ENCODE results near the gene ADGRG4.
"Not testable (repeated sequence)": the region's sequence is repeated elsewhere in the genome, so short reads cannot be mapped to it uniquely, and the experiment has no call there.

The ADGRG4 gene, protein sequence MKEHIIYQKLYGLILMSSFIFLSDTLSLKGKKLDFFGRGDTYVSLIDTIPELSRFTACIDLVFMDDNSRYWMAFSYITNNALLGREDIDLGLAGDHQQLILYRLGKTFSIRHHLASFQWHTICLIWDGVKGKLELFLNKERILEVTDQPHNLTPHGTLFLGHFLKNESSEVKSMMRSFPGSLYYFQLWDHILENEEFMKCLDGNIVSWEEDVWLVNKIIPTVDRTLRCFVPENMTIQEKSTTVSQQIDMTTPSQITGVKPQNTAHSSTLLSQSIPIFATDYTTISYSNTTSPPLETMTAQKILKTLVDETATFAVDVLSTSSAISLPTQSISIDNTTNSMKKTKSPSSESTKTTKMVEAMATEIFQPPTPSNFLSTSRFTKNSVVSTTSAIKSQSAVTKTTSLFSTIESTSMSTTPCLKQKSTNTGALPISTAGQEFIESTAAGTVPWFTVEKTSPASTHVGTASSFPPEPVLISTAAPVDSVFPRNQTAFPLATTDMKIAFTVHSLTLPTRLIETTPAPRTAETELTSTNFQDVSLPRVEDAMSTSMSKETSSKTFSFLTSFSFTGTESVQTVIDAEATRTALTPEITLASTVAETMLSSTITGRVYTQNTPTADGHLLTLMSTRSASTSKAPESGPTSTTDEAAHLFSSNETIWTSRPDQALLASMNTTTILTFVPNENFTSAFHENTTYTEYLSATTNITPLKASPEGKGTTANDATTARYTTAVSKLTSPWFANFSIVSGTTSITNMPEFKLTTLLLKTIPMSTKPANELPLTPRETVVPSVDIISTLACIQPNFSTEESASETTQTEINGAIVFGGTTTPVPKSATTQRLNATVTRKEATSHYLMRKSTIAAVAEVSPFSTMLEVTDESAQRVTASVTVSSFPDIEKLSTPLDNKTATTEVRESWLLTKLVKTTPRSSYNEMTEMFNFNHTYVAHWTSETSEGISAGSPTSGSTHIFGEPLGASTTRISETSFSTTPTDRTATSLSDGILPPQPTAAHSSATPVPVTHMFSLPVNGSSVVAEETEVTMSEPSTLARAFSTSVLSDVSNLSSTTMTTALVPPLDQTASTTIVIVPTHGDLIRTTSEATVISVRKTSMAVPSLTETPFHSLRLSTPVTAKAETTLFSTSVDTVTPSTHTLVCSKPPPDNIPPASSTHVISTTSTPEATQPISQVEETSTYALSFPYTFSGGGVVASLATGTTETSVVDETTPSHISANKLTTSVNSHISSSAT (N-terminal part only)

DNA sequence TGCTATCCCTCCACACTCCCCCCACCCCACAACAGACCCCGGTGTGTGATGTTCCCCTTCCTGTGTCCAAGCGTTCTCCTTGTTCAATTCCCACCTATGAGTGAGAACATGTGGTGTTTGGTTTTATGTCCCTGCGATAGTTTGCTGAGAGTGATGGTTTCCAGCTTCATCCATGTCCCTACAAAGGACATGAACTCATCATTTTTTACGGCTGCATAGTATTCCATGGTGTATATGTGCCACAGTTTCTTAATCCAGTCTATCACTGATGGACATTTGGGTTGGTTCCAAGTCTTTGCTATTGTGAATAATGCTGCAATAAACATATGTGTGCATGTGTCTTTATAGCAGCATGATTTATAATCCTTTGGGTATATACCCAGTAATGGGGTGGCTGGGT, at the start of gene ADGRG4:
TSS of gene ADGRG4 (plus strand) at position 243 of the 400 bp plus-strand sequence. CDS start 7,815 bp downstream, outside the sequence.
- H3K4me3 ChIP-seq (ENCODE audit: low read depth, low read length) = not testable (repeated sequence)

GRCh38 chrX:136251041-136251991, 49.4 kb upstream of the ADGRG4 start, which contains the start of gene MAP7D3:
TSS of gene MAP7D3 (minus strand) at chrX:136251400. CDS start at chrX:136251358, 42 bp downstream.
- peak within 1 kb of the TSS; percentile 61 for H3K4me3 ChIP-seq (ENCODE audit: low read depth, low read length)
- TF ChIP-seq CTCF (IDR thresholded peaks at IDR 0.05) = no peak
- H3K9ac ChIP-seq = no peak within 1 kb of the TSS
- H3K4me2 ChIP-seq (ENCODE audit: low read length) = peak within 1 kb of the TSS; percentile 59
- H3K79me2 ChIP-seq = no peaks in the 10 kb centered on the region
- H3K27ac ChIP-seq = peak within 1 kb of the TSS; percentile 59
- no peaks in the 10 kb centered on the region for H3K27me3 ChIP-seq (ENCODE audit: control insufficient read depth, insufficient read depth, low read length)
- no peaks in the 10 kb centered on the region for H3K4me1 ChIP-seq
- H3K9me3 ChIP-seq (ENCODE audit: control insufficient read depth, low read length) = no peaks in the 10 kb centered on the region
- H3K36me3 ChIP-seq (ENCODE audit: control insufficient read depth, insufficient read depth, low read length) = no peaks in the 10 kb centered on the region
- peak within 1 kb of the TSS; percentile 90 for H2AFZ ChIP-seq

More for the DNA sequence above, at the start of gene ADGRG4:
- not testable (repeated sequence) for H3K36me3 ChIP-seq (ENCODE audit: control insufficient read depth, insufficient read depth, low read length); H2AFZ ChIP-seq; H3K79me2 ChIP-seq; H3K4me2 ChIP-seq (ENCODE audit: low read length); H3K9me3 ChIP-seq (ENCODE audit: control insufficient read depth, low read length); H3K9ac ChIP-seq; H3K27me3 ChIP-seq (ENCODE audit: control insufficient read depth, insufficient read depth, low read length); H3K4me1 ChIP-seq; H3K27ac ChIP-seq

DNA sequence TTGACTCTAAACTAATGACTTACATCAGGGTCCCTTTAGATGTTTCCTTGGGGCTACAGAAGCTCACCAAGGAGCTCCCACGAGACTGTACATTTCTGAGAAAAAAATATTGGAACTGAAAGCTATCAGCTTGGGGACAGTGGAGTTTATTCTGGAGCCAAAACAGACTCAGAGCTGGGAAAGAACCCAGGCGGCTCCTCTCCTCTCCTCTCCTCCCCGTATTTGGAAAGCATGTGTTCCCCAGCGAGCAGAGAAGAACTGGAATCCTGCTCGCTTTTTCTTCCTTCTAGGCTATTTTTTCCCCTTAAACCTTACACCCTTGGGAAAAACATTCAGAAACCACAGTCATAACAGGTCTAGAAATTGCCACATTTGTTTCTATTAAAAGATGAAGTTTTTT, 45.2 kb upstream of the ADGRG4 start:
- no peaks in the 10 kb centered on the region for H3K79me2 ChIP-seq
- H3K9ac ChIP-seq = no peak overlapping the region
- H3K36me3 ChIP-seq (ENCODE audit: control insufficient read depth, insufficient read depth, low read length) = no peaks in the 10 kb centered on the region
- H3K4me1 ChIP-seq = no peaks in the 10 kb centered on the region
- H2AFZ ChIP-seq = no peak overlapping the region
- H3K9me3 ChIP-seq (ENCODE audit: control insufficient read depth, low read length) = no peaks in the 10 kb centered on the region
- H3K4me2 ChIP-seq (ENCODE audit: low read length) = no peak overlapping the region
- H3K27me3 ChIP-seq (ENCODE audit: control insufficient read depth, insufficient read depth, low read length) = no peaks in the 10 kb centered on the region
- H3K4me3 ChIP-seq (ENCODE audit: low read depth, low read length) = no peak overlapping the region
- TF ChIP-seq CTCF (IDR thresholded peaks at IDR 0.05) = no peak
- H3K27ac ChIP-seq = no peak overlapping the region

DNA sequence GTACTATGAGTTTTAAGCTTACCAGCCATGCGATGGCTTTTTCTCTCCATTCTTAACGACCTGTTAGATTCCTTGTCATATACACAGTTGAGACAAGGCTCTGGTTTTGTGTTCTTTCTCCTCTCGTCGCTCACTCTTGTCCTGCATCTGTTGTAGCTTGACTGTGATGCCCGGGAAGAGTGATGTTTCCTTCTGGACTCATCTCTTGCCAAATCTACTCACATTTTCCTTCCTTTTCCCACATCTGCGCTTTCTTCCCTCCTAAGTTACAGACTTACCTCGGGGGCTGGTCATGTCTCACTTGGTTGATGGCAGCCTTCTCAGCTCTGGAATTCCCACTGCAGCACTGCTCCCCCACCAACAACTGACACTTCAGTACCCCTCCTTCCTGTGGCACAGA, 44.7 kb upstream of the ADGRG4 start:
- Histone ChIP-seq H3K9ac (no peak overlapping the region), H2AFZ (no peak overlapping the region), H3K4me1 (no peaks in the 10 kb centered on the region), H3K27ac (no peak overlapping the region), H3K4me3 (ENCODE audit: low read depth, low read length) (no peak overlapping the region), H3K9me3 (ENCODE audit: control insufficient read depth, low read length) (no peaks in the 10 kb centered on the region), H3K36me3 (ENCODE audit: control insufficient read depth, insufficient read depth, low read length) (no peaks in the 10 kb centered on the region), H3K79me2 (no peaks in the 10 kb centered on the region), H3K27me3 (ENCODE audit: control insufficient read depth, insufficient read depth, low read length) (no peaks in the 10 kb centered on the region), H3K4me2 (ENCODE audit: low read length) (no peak overlapping the region)
- no peak for TF ChIP-seq CTCF (IDR thresholded peaks at IDR 0.05)
